GM12878 (cell line): ENCODE results near the gene PLS1.

Experiments
- ATF7 ChIP-seq: fragments of 450-650 bp; IDR thresholded peaks from 2 replicates; pipeline ENCODE4 v1.6.1; 2016; ENCODE audit warnings: low read depth, mild to moderate bottlenecking
- CTCF ChIP-seq, 3 experiments: IDR thresholded peaks in 2 of 3; conservative IDR thresholded peaks in 1 of 3; 2 replicates each; pipeline ENCODE4 v1.5.1; 2011; ENCODE audit warnings: low read depth in 3 of 3, low read length in 3 of 3, mild to moderate bottlenecking in 3 of 3, control low read depth in 2 of 3, moderate library complexity in 2 of 3, inconsistent platforms in 1 of 3, mixed read lengths in 1 of 3; ENCODE audit not compliant: control insufficient read depth in 2 of 3, insufficient read depth in 1 of 3; ENCODE audit errors: extremely low read depth in 1 of 3
- FOS ChIP-seq: IDR thresholded peaks from 3 replicates; pipeline ENCODE4 v1.6.1; 2011; ENCODE audit warnings: borderline replicate concordance; ENCODE audit not compliant: insufficient read length; ENCODE audit errors: extremely low read depth
- MXI1 ChIP-seq: fragments of 150-350 bp; IDR thresholded peaks from 2 replicates; pipeline ENCODE4 v1.6.1; 2011; ENCODE audit warnings: low read depth, mild to moderate bottlenecking, inconsistent platforms, low read length, improper control_type of control experiment
- POLR2AphosphoS5 ChIP-seq: IDR thresholded peaks from 2 replicates; pipeline ENCODE4 v1.6.1; 2011; ENCODE audit warnings: mild to moderate bottlenecking, low read length, inconsistent platforms
- ZNF274 ChIP-seq: IDR thresholded peaks from one replicate; pipeline ENCODE4 v1.8.0; 2011; ENCODE audit not compliant: insufficient read length, insufficient read depth

GRCh38 chr3:142623194-142623593, 27.0 kb downstream of the PLS1 start:
- no peak for TF ChIP-seq FOS
- TF ChIP-seq ATF7, result no peak
- TF ChIP-seq ZNF274, result no peak
- TF ChIP-seq CTCF (IDR thresholded peaks at IDR 0.05 in 2 of 3, conservative IDR thresholded peaks at IDR 0.05 in 1 of 3; ENCODE audit: control insufficient read depth in 2 of 3, extremely low read depth in 1 of 3, insufficient read depth in 1 of 3, low read depth in 3 of 3, low read length in 3 of 3), result no peak
- no peak for TF ChIP-seq POLR2AphosphoS5
- TF ChIP-seq MXI1, result no peak
